ENCODE data around the gene STX2.

Gene STX2

GRCh38 chr12:130847112-130847511 lies 8.1 kb upstream of the STX2 start:
- Histone ChIP-seq H3K4me1 (ENCODE audit: control insufficient read depth, low read length) (no peaks in the 10 kb centered on the region), H3K9me2 (replicated peaks; ENCODE audit: control insufficient read depth, low read length) (no peaks in the 10 kb centered on the region), H3K27me3 (ENCODE audit: control insufficient read depth, low read length) (no peaks in the 10 kb centered on the region), H3K4me3 (ENCODE audit: low read length) (no peak overlapping the region), H3K27ac (ENCODE audit: low read depth, low read length) (no peak overlapping the region), H3K36me3 (ENCODE audit: control insufficient read depth, low read length) (no peaks in the 10 kb centered on the region), H3F3A (ENCODE audit: control insufficient read depth, insufficient read depth) (no peaks in the 10 kb centered on the region), H4K20me1 (ENCODE audit: control insufficient read depth, insufficient read depth, low read depth, low read length) (no peaks in the 10 kb centered on the region), H3K4me2 (ENCODE audit: low read length) (no peak overlapping the region), H3K9me3 (ENCODE audit: control insufficient read depth, insufficient read depth, low read length) (no peaks in the 10 kb centered on the region), H3K79me2 (ENCODE audit: control insufficient read depth, low read length) (no peaks in the 10 kb centered on the region)
- TF ChIP-seq, protein P1, sequence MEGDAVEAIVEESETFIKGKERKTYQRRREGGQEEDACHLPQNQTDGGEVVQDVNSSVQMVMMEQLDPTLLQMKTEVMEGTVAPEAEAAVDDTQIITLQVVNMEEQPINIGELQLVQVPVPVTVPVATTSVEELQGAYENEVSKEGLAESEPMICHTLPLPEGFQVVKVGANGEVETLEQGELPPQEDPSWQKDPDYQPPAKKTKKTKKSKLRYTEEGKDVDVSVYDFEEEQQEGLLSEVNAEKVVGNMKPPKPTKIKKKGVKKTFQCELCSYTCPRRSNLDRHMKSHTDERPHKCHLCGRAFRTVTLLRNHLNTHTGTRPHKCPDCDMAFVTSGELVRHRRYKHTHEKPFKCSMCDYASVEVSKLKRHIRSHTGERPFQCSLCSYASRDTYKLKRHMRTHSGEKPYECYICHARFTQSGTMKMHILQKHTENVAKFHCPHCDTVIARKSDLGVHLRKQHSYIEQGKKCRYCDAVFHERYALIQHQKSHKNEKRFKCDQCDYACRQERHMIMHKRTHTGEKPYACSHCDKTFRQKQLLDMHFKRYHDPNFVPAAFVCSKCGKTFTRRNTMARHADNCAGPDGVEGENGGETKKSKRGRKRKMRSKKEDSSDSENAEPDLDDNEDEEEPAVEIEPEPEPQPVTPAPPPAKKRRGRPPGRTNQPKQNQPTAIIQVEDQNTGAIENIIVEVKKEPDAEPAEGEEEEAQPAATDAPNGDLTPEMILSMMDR (IDR thresholded peaks at IDR 0.05; ENCODE audit: low read depth, low read length, poor library complexity, severe bottlenecking) = no peak
- TF ChIP-seq EZH2phosphoT487 (IDR thresholded peaks at IDR 0.05; ENCODE audit: borderline replicate concordance, low read length) = no peak

GRCh38 chr12:130846369-130846768 lies 7.3 kb upstream of the STX2 start:
- no peaks in the 10 kb centered on the region for H3K9me2 ChIP-seq (replicated peaks; ENCODE audit: control insufficient read depth, low read length)
- no peak overlapping the region for H3K4me2 ChIP-seq (ENCODE audit: low read length)
- H4K20me1 ChIP-seq (ENCODE audit: control insufficient read depth, insufficient read depth, low read depth, low read length) = no peaks in the 10 kb centered on the region
- no peaks in the 10 kb centered on the region for H3K36me3 ChIP-seq (ENCODE audit: control insufficient read depth, low read length)
- no peaks in the 10 kb centered on the region for H3F3A ChIP-seq (ENCODE audit: control insufficient read depth, insufficient read depth)
- H3K27me3 ChIP-seq (ENCODE audit: control insufficient read depth, low read length) = no peaks in the 10 kb centered on the region
- H3K4me1 ChIP-seq (ENCODE audit: control insufficient read depth, low read length) = no peaks in the 10 kb centered on the region
- no peak overlapping the region for H3K4me3 ChIP-seq (ENCODE audit: low read length)
- H3K27ac ChIP-seq (ENCODE audit: low read depth, low read length) = no peak overlapping the region
- no peaks in the 10 kb centered on the region for H3K79me2 ChIP-seq (ENCODE audit: control insufficient read depth, low read length)
- no peak for TF ChIP-seq EZH2phosphoT487 (IDR thresholded peaks at IDR 0.05; ENCODE audit: borderline replicate concordance, low read length)
- TF ChIP-seq, protein P1 (IDR thresholded peaks at IDR 0.05; ENCODE audit: low read depth, low read length, poor library complexity, severe bottlenecking) = no peak
- H3K9me3 ChIP-seq (ENCODE audit: control insufficient read depth, insufficient read depth, low read length) = no peaks in the 10 kb centered on the region

GRCh38 chr12:130839770-130840404 lies 837 bp upstream of the STX2 start:
- no peaks in the 10 kb centered on the region; the same call in 1 of the 2 replicates for H3K36me3 ChIP-seq (ENCODE audit: control insufficient read depth, low read length)
- H3K79me2 ChIP-seq (ENCODE audit: control insufficient read depth, low read length) = peaks cover 33% of the 10 kb centered on the region
- peak overlapping the region; percentile 74 for H3K4me3 ChIP-seq (ENCODE audit: low read length)
- H4K20me1 ChIP-seq (ENCODE audit: control insufficient read depth, insufficient read depth, low read depth, low read length) = 0 out of 2 replicates have a peak, but pooled peaks cover 3% of the 10 kb centered on the region
- H3K27me3 ChIP-seq (ENCODE audit: control insufficient read depth, low read length) = no peaks in the 10 kb centered on the region
- H3K4me1 ChIP-seq (ENCODE audit: control insufficient read depth, low read length) = peaks cover 40% of the 10 kb centered on the region
- no peaks in the 10 kb centered on the region for H3K9me2 ChIP-seq (replicated peaks; ENCODE audit: control insufficient read depth, low read length)
- H3K27ac ChIP-seq (ENCODE audit: low read depth, low read length) = peak overlapping the region; percentile 16; the same call in 1 of the 2 replicates
- H3F3A ChIP-seq (ENCODE audit: control insufficient read depth, insufficient read depth) = no peaks in the 10 kb centered on the region
- peak overlapping the region; percentile 95 for H3K4me2 ChIP-seq (ENCODE audit: low read length)
- H3K9me3 ChIP-seq (ENCODE audit: control insufficient read depth, insufficient read depth, low read length) = no peaks in the 10 kb centered on the region
- TF ChIP-seq EZH2phosphoT487 (IDR thresholded peaks at IDR 0.05; ENCODE audit: borderline replicate concordance, low read length) = no peak
- TF ChIP-seq, protein P1 (IDR thresholded peaks at IDR 0.05; ENCODE audit: low read depth, low read length, poor library complexity, severe bottlenecking) = no peak

All from DOHH2 (cell line).